ENCODE measurements around the gene NID2. TPM values are rescaled to one million over a fixed set of nuclear protein-coding genes. Genes with fewer than 3 reads are reported as not detected.

NID2 gene
- total and polyA plus RNA-seq, 7 experiments from 2014 or later, result 0.35 to 0.94 (median 0.42) TPM; not detected in 4

DNA sequence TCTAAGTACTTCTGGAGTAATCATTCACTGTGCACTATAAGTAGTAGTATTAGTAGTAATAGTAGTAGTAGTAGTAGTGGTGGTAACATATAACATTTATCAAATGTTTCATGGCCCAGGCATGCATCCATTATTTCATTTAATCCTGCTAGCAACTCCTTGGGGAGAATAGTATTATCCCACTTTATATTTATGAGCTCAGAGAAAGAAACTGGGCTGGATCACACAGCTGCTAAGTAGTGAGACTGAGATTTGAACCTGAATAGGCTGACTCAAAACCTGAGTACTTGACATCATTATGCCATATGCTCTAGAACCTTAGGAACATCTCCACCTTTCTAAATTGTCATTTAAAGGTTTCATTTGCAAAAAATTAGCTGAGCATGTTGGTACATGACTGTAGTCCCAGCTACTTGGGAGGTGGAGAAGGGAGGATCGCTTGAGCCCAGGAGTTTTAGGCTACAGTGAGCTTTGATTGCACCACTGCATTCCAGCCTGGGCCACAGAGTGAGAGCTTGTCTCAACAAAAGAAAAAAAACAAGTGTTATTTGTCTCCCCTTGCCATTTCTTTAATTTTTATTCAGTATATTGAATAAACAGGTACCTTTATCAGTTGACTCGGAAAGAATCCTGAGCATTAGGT lies 11.4 kb upstream of the NID2 start:
- Histone ChIP-seq H3K4me3 (ENCODE audit: low read length) (no peak overlapping the region), H3K27me3 (ENCODE audit: control insufficient read depth in 2 of 2, insufficient read depth in 2 of 2, low read length in 2 of 2) (no peaks in the 10 kb centered on the region), H3K36me3 (ENCODE audit: control insufficient read depth in 2 of 3, insufficient read depth in 3 of 3, low read length in 3 of 3) (no peaks in the 10 kb centered on the region), H3K27ac (ENCODE audit: low read depth, low read length) (no peak overlapping the region), H3K4me1 (ENCODE audit: control insufficient read depth in 2 of 2, insufficient read depth in 2 of 2, low read length in 2 of 2) (no peaks in the 10 kb centered on the region), H3K9me3 (ENCODE audit: control insufficient read depth in 2 of 3, low read length in 3 of 3) (no peaks in the 10 kb centered on the region)
- no peak overlapping the region for H3K27ac Mint-ChIP-seq
- H3K36me3 Mint-ChIP-seq, result peaks cover 0 to 5% (median 0%) of the 10 kb centered on the region in 5 donors
- intact Hi-C loops (cut with micrococcal nuclease), result no loop called here
- POLR2A ChIA-PET, result no interaction called here
- no peak for DNase-seq
- H3K27me3 Mint-ChIP-seq, result peaks cover 6 to 63% (median 26%) of the 10 kb centered on the region in 5 donors
- CTCF ChIA-PET, result no interaction called here
- no peak for ATAC-seq
- peaks cover 0 to 12% (median 4%) of the 10 kb centered on the region in 11 donors for H3K9me3 Mint-ChIP-seq
- H3K4me1 Mint-ChIP-seq, result no peaks in the 10 kb centered on the region
- H3K4me3 Mint-ChIP-seq, result no peak overlapping the region

DNA sequence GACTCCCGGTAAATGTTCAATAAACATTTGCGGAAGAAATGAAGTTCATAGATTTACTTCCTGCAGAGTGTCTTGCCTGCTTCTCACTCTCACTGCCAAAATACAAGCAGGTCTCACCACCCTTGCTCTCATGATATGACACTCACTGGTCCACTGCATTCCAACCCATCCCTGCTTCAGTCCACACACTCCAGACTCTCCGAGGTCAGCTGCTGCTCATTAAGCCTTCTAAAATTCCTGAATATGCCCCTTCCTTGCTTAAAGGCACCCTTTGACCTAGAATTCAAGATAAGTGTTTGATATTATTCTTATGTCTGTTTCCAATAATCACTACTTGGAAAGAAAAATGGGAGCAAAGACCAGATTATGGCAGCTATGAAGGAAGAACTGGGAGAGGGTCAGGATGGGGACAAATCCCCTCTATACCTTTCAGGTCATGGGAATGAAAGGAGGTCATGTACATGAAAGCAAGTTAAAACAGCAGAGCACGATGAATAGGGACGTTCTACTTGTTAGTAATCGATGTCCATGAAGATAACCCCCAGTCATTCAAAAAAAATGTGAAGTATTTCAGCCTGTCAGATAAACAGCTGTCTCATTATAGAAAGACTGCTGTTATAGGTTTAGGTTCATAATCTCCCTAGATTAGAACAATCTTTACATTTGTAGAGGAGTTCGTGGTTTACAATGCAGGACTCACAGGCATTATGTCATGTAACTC lies 10.5 kb upstream of the NID2 start:
- Histone ChIP-seq H3K27ac (ENCODE audit: low read depth, low read length) (no peak overlapping the region), H3K9me3 (ENCODE audit: control insufficient read depth in 2 of 3, low read length in 3 of 3) (no peaks in the 10 kb centered on the region), H3K4me1 (ENCODE audit: control insufficient read depth in 2 of 2, insufficient read depth in 2 of 2, low read length in 2 of 2) (no peaks in the 10 kb centered on the region), H3K4me3 (ENCODE audit: low read length) (no peak overlapping the region), H3K36me3 (ENCODE audit: control insufficient read depth in 2 of 3, insufficient read depth in 3 of 3, low read length in 3 of 3) (no peaks in the 10 kb centered on the region), H3K27me3 (ENCODE audit: control insufficient read depth in 2 of 2, insufficient read depth in 2 of 2, low read length in 2 of 2) (no peaks in the 10 kb centered on the region)
- no peak overlapping the region for H3K27ac Mint-ChIP-seq
- peaks cover 0 to 6% (median 3%) of the 10 kb centered on the region in 11 donors for H3K9me3 Mint-ChIP-seq
- ChIA-PET CTCF (no interaction called here), POLR2A (no interaction called here)
- H3K4me1 Mint-ChIP-seq, result no peaks in the 10 kb centered on the region
- ATAC-seq (no peak), DNase-seq (no peak)
- H3K4me3 Mint-ChIP-seq, result no peak overlapping the region
- peaks cover 0 to 3% (median 0%) of the 10 kb centered on the region in 5 donors for H3K36me3 Mint-ChIP-seq
- intact Hi-C loops (cut with micrococcal nuclease), result no loop called here
- peaks cover 6 to 60% (median 21%) of the 10 kb centered on the region in 5 donors for H3K27me3 Mint-ChIP-seq

GRCh38 chr14:52078721-52079120 lies 9.9 kb upstream of the NID2 start:
- H3K27ac Mint-ChIP-seq, result no peak overlapping the region
- H3K27me3 ChIP-seq (ENCODE audit: control insufficient read depth in 2 of 2, insufficient read depth in 2 of 2, low read length in 2 of 2), result no peaks in the 10 kb centered on the region
- ChIA-PET CTCF (no interaction called here), POLR2A (no interaction called here)
- intact Hi-C loops (cut with micrococcal nuclease), result no loop called here
- H3K27ac ChIP-seq (ENCODE audit: low read depth, low read length), result no peak overlapping the region
- DNase-seq, result no peak
- peaks cover 0 to 5% (median 0%) of the 10 kb centered on the region in 7 donors for H3K4me1 Mint-ChIP-seq
- no peaks in the 10 kb centered on the region for H3K4me1 ChIP-seq (ENCODE audit: control insufficient read depth in 2 of 2, insufficient read depth in 2 of 2, low read length in 2 of 2)
- peaks cover 0 to 7% (median 0%) of the 10 kb centered on the region in 11 donors for H3K9me3 Mint-ChIP-seq
- H3K36me3 ChIP-seq (ENCODE audit: control insufficient read depth in 2 of 3, insufficient read depth in 3 of 3, low read length in 3 of 3), result no peaks in the 10 kb centered on the region
- no peak overlapping the region for H3K4me3 Mint-ChIP-seq
- H3K36me3 Mint-ChIP-seq, result peaks cover 0 to 4% (median 0%) of the 10 kb centered on the region in 5 donors
- no peak for ATAC-seq
- H3K27me3 Mint-ChIP-seq, result peaks cover 6 to 59% (median 21%) of the 10 kb centered on the region in 5 donors
- no peak overlapping the region for H3K4me3 ChIP-seq (ENCODE audit: low read length)
- no peaks in the 10 kb centered on the region for H3K9me3 ChIP-seq (ENCODE audit: control insufficient read depth in 2 of 3, low read length in 3 of 3)

DNA sequence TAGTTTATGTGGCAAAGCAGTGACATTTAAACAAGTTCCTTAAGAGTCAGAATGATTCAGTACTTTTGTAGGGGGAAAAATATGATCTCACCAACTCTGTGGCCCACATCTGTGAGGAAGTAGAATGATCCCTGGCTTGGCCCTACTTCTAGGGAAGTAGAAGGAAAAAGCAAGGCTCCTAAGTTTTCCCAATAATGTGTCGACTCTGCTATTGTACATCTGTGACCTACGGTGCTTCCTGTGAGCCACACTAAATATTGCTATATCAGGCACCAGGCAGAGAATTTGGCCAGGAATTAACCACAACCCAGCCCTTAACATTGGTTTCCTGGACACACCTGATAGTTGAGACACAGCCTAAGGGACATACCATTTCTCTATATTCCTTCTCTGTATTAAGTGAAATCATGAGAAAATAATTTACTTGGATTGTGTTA lies 9.3 kb upstream of the NID2 start:
- POLR2A ChIA-PET, result no interaction called here
- no peaks in the 10 kb centered on the region for H3K27me3 ChIP-seq (ENCODE audit: control insufficient read depth in 2 of 2, insufficient read depth in 2 of 2, low read length in 2 of 2)
- CTCF ChIA-PET, result no interaction called here
- H3K9me3 ChIP-seq (ENCODE audit: control insufficient read depth in 2 of 3, low read length in 3 of 3), result no peaks in the 10 kb centered on the region
- no peak for DNase-seq
- intact Hi-C loops (cut with micrococcal nuclease), result no loop called here
- no peaks in the 10 kb centered on the region for H3K36me3 ChIP-seq (ENCODE audit: control insufficient read depth in 2 of 3, insufficient read depth in 3 of 3, low read length in 3 of 3)
- H3K4me1 Mint-ChIP-seq, result peaks cover 0 to 5% (median 4%) of the 10 kb centered on the region in 7 donors
- no peak overlapping the region for H3K27ac ChIP-seq (ENCODE audit: low read depth, low read length)
- H3K9me3 Mint-ChIP-seq, result peaks cover 0 to 7% (median 0%) of the 10 kb centered on the region in 11 donors
- no peaks in the 10 kb centered on the region for H3K4me1 ChIP-seq (ENCODE audit: control insufficient read depth in 2 of 2, insufficient read depth in 2 of 2, low read length in 2 of 2)
- ATAC-seq, result no peak
- no peak overlapping the region for H3K27ac Mint-ChIP-seq
- H3K36me3 Mint-ChIP-seq, result peaks cover 0 to 4% (median 0%) of the 10 kb centered on the region in 5 donors
- H3K4me3 ChIP-seq (ENCODE audit: low read length), result no peak overlapping the region
- H3K4me3 Mint-ChIP-seq, result no peak overlapping the region
- H3K27me3 Mint-ChIP-seq, result peaks cover 6 to 59% (median 21%) of the 10 kb centered on the region in 5 donors

- intact Hi-C loops (cut with micrococcal nuclease), result no loop called here
- H3K9me3 ChIP-seq (ENCODE audit: control insufficient read depth in 2 of 3, low read length in 3 of 3), result no peaks in the 10 kb centered on the region
- no peak for ATAC-seq
- Mint-ChIP-seq H3K27ac (no peak overlapping the region), H3K4me1 (peaks cover 0 to 7% (median 5%) of the 10 kb centered on the region in 7 donors), H3K9me3 (peaks cover 0 to 7% (median 0%) of the 10 kb centered on the region in 11 donors), H3K36me3 (peaks cover 0 to 4% (median 0%) of the 10 kb centered on the region in 5 donors), H3K4me3 (no peak overlapping the region), H3K27me3 (peaks cover 8 to 58% (median 23%) of the 10 kb centered on the region in 5 donors)
- H3K4me3 ChIP-seq (ENCODE audit: low read length), result no peak overlapping the region
- H3K4me1 ChIP-seq (ENCODE audit: control insufficient read depth in 2 of 2, insufficient read depth in 2 of 2, low read length in 2 of 2), result no peaks in the 10 kb centered on the region
- DNase-seq, result no peak
- no peaks in the 10 kb centered on the region for H3K36me3 ChIP-seq (ENCODE audit: control insufficient read depth in 2 of 3, insufficient read depth in 3 of 3, low read length in 3 of 3)
- ChIA-PET CTCF (no interaction called here), POLR2A (no interaction called here)
- no peaks in the 10 kb centered on the region for H3K27me3 ChIP-seq (ENCODE audit: control insufficient read depth in 2 of 2, insufficient read depth in 2 of 2, low read length in 2 of 2)
- H3K27ac ChIP-seq (ENCODE audit: low read depth, low read length), result no peak overlapping the region
These were observed 8.6 kb upstream of the NID2 start for GRCh38 chr14:52077256-52077979.

- DNase-seq (no peak), ATAC-seq (no peak)
- peaks cover 19 to 59% (median 29%) of the 10 kb centered on the region in 5 donors for H3K27me3 Mint-ChIP-seq
- H3K4me3 Mint-ChIP-seq, result no peak overlapping the region
- peaks cover 0 to 4% (median 0%) of the 10 kb centered on the region in 5 donors for H3K36me3 Mint-ChIP-seq
- peaks cover 0 to 10% (median 5%) of the 10 kb centered on the region in 7 donors for H3K4me1 Mint-ChIP-seq
- Histone ChIP-seq H3K4me3 (ENCODE audit: low read length) (no peak overlapping the region), H3K4me1 (ENCODE audit: control insufficient read depth in 2 of 2, insufficient read depth in 2 of 2, low read length in 2 of 2) (no peaks in the 10 kb centered on the region), H3K9me3 (ENCODE audit: control insufficient read depth in 2 of 3, low read length in 3 of 3) (no peaks in the 10 kb centered on the region), H3K27ac (ENCODE audit: low read depth, low read length) (no peak overlapping the region), H3K36me3 (ENCODE audit: control insufficient read depth in 2 of 3, insufficient read depth in 3 of 3, low read length in 3 of 3) (no peaks in the 10 kb centered on the region), H3K27me3 (ENCODE audit: control insufficient read depth in 2 of 2, insufficient read depth in 2 of 2, low read length in 2 of 2) (no peaks in the 10 kb centered on the region)
- no peak overlapping the region for H3K27ac Mint-ChIP-seq
- ChIA-PET CTCF (no interaction called here), POLR2A (no interaction called here)
- H3K9me3 Mint-ChIP-seq, result peaks cover 0 to 7% (median 0%) of the 10 kb centered on the region in 11 donors
- intact Hi-C loops (cut with micrococcal nuclease), result no loop called here
These were observed 7.5 kb upstream of the NID2 start for GRCh38 chr14:52076334-52076733.
